GM12865 (cell line): ENCODE measurements around the gene PRAC1.
"Not testable (repeated sequence)": the region's sequence is repeated elsewhere in the genome, so short reads cannot be mapped to it uniquely, and the experiment has no call there.

Source experiments
- DNase-seq: peaks from one replicate; pipeline ENCODE4 v3.0.0; 2010; ENCODE audit warnings: low read depth
- H3K4me3 ChIP-seq: 2 replicates; pipeline ENCODE4 v1.5.1; 2011; ENCODE audit warnings: mild to moderate bottlenecking, low read depth, low read length, control low read depth
- CTCF ChIP-seq: IDR thresholded peaks from 2 replicates; pipeline ENCODE4 v1.5.1; 2011; ENCODE audit warnings: low read length, control low read depth, low read depth, inconsistent platforms; ENCODE audit not compliant: insufficient read depth; ENCODE audit errors: missing control alignments

The PRAC1 gene

GRCh38 chr17:48717367-48718226 is 4.7 kb downstream of the PRAC1 start:
- no peak for DNase-seq
- TF ChIP-seq CTCF = no peak
- H3K4me3 ChIP-seq = no peak overlapping the region

GRCh38 chr17:48716549-48716948 is 5.8 kb downstream of the PRAC1 start:
- not testable (repeated sequence) for DNase-seq, H3K4me3 ChIP-seq

- no peak for TF ChIP-seq CTCF
- no peak overlapping the region for H3K4me3 ChIP-seq
- no peak for DNase-seq
Measured at GRCh38 chr17:48715496-48716399, 6.6 kb downstream of the PRAC1 start.

- no peak for DNase-seq
- no peak for TF ChIP-seq CTCF
- no peak overlapping the region for H3K4me3 ChIP-seq
Measured at GRCh38 chr17:48711128-48711527, 11.2 kb downstream of the PRAC1 start.

GRCh38 chr17:48704361-48705248 is 17.7 kb downstream of the PRAC1 start:
- H3K4me3 ChIP-seq = no peak overlapping the region
- no peak for TF ChIP-seq CTCF
- DNase-seq = no peak

GRCh38 chr17:48701864-48702532 is 20.3 kb downstream of the PRAC1 start:
- DNase-seq = no peak
- TF ChIP-seq CTCF = no peak
- H3K4me3 ChIP-seq = no peak overlapping the region
